EL (cell line): ENCODE measurements around the gene ASTN1.
A peak's percentile ranks its signal among the peaks of the same experiment; 100 is the strongest.

Experiments used
- DNase-seq: peaks from one replicate; pipeline ENCODE4 v3.0.0-alpha.2; 2016

The ASTN1 gene

GRCh38 chr1:177024623-177025022 is 139.9 kb downstream of the ASTN1 start:
- no peak for DNase-seq

- DNase-seq, result no peak
Observed at GRCh38 chr1:177023726-177024125, 140.8 kb downstream of the ASTN1 start.

GRCh38 chr1:177023249-177023648 is 141.3 kb downstream of the ASTN1 start:
- DNase-seq, result no peak

- DNase-seq, result no peak
Observed at GRCh38 chr1:177021687-177022086, 142.8 kb downstream of the ASTN1 start.

GRCh38 chr1:177020851-177021589 is 143.5 kb downstream of the ASTN1 start:
- no peak for DNase-seq

- DNase-seq, result no peak
Observed at GRCh38 chr1:177017287-177017852, 147.1 kb downstream of the ASTN1 start.

- DNase-seq, result no peak
Observed at GRCh38 chr1:177014325-177014724, 150.2 kb downstream of the ASTN1 start.

GRCh38 chr1:177012342-177012925 is 152.1 kb downstream of the ASTN1 start:
- no peak for DNase-seq

GRCh38 chr1:177011508-177011907 is 153.0 kb downstream of the ASTN1 start:
- DNase-seq, result no peak

GRCh38 chr1:177010211-177010825 is 154.2 kb downstream of the ASTN1 start:
- no peak for DNase-seq

GRCh38 chr1:177008653-177009052 is 155.9 kb downstream of the ASTN1 start:
- no peak for DNase-seq

- no peak for DNase-seq
Observed at GRCh38 chr1:177007437-177008161, 156.9 kb downstream of the ASTN1 start.

GRCh38 chr1:177002891-177003290 is 161.6 kb downstream of the ASTN1 start:
- no peak for DNase-seq

- DNase-seq, result no peak
Observed at GRCh38 chr1:177001556-177001955, 163.0 kb downstream of the ASTN1 start.

- DNase-seq, result no peak
Observed at GRCh38 chr1:176998183-176998795, 166.2 kb downstream of the ASTN1 start.

GRCh38 chr1:176996456-176997090 is 167.9 kb downstream of the ASTN1 start:
- DNase-seq, result no peak

- peak; percentile 24 for DNase-seq
Observed at GRCh38 chr1:176994931-176995596, 169.4 kb downstream of the ASTN1 start.

GRCh38 chr1:176993587-176993986 is 170.9 kb downstream of the ASTN1 start:
- no peak for DNase-seq

- no peak for DNase-seq
Observed at GRCh38 chr1:176989754-176990153, 174.8 kb downstream of the ASTN1 start.

- DNase-seq, result peak; percentile 10
Observed at GRCh38 chr1:176989023-176989422, 175.5 kb downstream of the ASTN1 start.

- peak; percentile 14 for DNase-seq
Observed at GRCh38 chr1:176987016-176987415, 177.5 kb downstream of the ASTN1 start.

- DNase-seq, result no peak
Observed at GRCh38 chr1:176983731-176984130, 180.8 kb downstream of the ASTN1 start.
